K562 (cell line): Measurements from ENCODE around the gene ULK1. TPM values are rescaled to one million over a fixed set of nuclear protein-coding genes. Genes with fewer than 3 reads are reported as not detected.

Experiments used
- ATAC-seq: fragments of 200-7000 bp; cut with Tn5 transposase; 3 replicates; pipeline ENCODE4 v1.9.1; 2020; ENCODE audit warnings: moderate library complexity
- BruUV-seq: library from RNA; stranded (reverse); fragments of 400-500 nt; replicated peaks from 2 replicates; lab custom pipeline; 2021; lab: Mats Ljungman, UMichigan
- CTCF ChIA-PET: fragments of 300-600 bp; formaldehyde crosslinking; extraction: SDS; loops from one replicate; lab custom pipeline; 2021; ENCODE audit warnings: low intra/inter-chr PET ratio; lab: Yijun Ruan, JAX
- POLR2A ChIA-PET: fragments of 300-600, 350-650 bp; sonication (Branson Sonifier 250); formaldehyde crosslinking; extraction: SDS; loops from one replicate; lab custom pipeline; 2021; ENCODE audit warnings: antibody characterized with exemption, inconsistent platforms; lab: Yijun Ruan, JAX
- DNase-seq, 4 experiments: peaks; one replicate each; pipeline versions ENCODE4 v3.0.0 to v3.0.0-alpha.2; 2011 to 2018; ENCODE audit warnings: low spot score in 3 of 4, mixed read lengths in 3 of 4; ENCODE audit errors: extremely low read depth in 1 of 4
- FAIRE-seq: peaks from 2 replicates; lab custom pipeline; 2011; peaks lifted over from hg19 to GRCh38; lab: Jason Lieb, UNC
- H2AFZ ChIP-seq: 2 replicates; pipeline ENCODE4 v1.6.0; 2011; ENCODE audit warnings: low read depth, low read length, control low read depth, inconsistent platforms
- H3K27ac ChIP-seq: fragments of 200-600 bp; 3 replicates; pipeline ENCODE4 v1.8.0; 2011; ENCODE audit warnings: low read depth, mild to moderate bottlenecking, control low read depth, inconsistent platforms, low read length, moderate library complexity, mixed read lengths; ENCODE audit errors: extremely low read depth
- H3K27me3 ChIP-seq, 2 experiments: fragments of 300-600 bp in 1 of 2; 2 replicates in 1 of 2; 3 replicates in 1 of 2; pipeline versions ENCODE4 v1.6.0 to v1.8.0; 2011; ENCODE audit warnings: inconsistent platforms in 2 of 2, low read length in 2 of 2, mild to moderate bottlenecking in 1 of 2, mixed read lengths in 1 of 2, moderate library complexity in 1 of 2; ENCODE audit not compliant: control insufficient read depth in 2 of 2, insufficient read depth in 2 of 2
- H3K36me3 ChIP-seq: fragments of 300-600 bp; 3 replicates; pipeline ENCODE4 v1.8.0; 2011; ENCODE audit warnings: mild to moderate bottlenecking, low read length, inconsistent platforms; ENCODE audit not compliant: control insufficient read depth, insufficient read depth
- H3K4me1 ChIP-seq, 2 experiments: fragments of 200-600 bp in 1 of 2; replicated peaks in 1 of 2; 2 replicates in 1 of 2; 3 replicates in 1 of 2; pipeline versions ENCODE4 v1.5.1 to v1.8.0; 2011; ENCODE audit warnings: inconsistent platforms in 2 of 2, low read length in 2 of 2, mild to moderate bottlenecking in 1 of 2, mixed read lengths in 1 of 2, moderate library complexity in 1 of 2; ENCODE audit not compliant: control insufficient read depth in 2 of 2, insufficient read depth in 2 of 2
- H3K4me2 ChIP-seq: 2 replicates; pipeline ENCODE4 v1.6.1; 2011; ENCODE audit warnings: low read length, control low read depth, inconsistent platforms, mixed read lengths; ENCODE audit not compliant: insufficient read depth
- H3K4me3 ChIP-seq: fragments of 200-600 bp; sonication (generic), shearing (Covaris generic); 2 replicates; pipeline ENCODE4 v1.5.1; 2016; ENCODE audit warnings: control low read depth, inconsistent platforms
- H3K79me2 ChIP-seq: fragments of 200-600 bp; 3 replicates; pipeline ENCODE4 v1.8.0; 2011; ENCODE audit warnings: low read length, inconsistent platforms; ENCODE audit not compliant: control insufficient read depth, insufficient read depth
- H3K9ac ChIP-seq, 2 experiments: 2 replicates each; pipeline versions ENCODE4 v1.6.0 to v1.6.1; 2011; ENCODE audit warnings: low read depth in 2 of 2, low read length in 2 of 2, control low read depth in 1 of 2, inconsistent platforms in 1 of 2, mild to moderate bottlenecking in 1 of 2, mixed read lengths in 1 of 2; ENCODE audit not compliant: insufficient read depth in 1 of 2
- H3K9me1 ChIP-seq: one replicate; pipeline ENCODE4 v1.6.0; 2011; ENCODE audit warnings: inconsistent platforms, mild to moderate bottlenecking, low read length, moderate library complexity; ENCODE audit not compliant: control insufficient read depth, insufficient read depth
- H3K9me3 ChIP-seq: replicated peaks from 2 replicates; pipeline ENCODE4 v1.5.1; 2011; ENCODE audit warnings: low read depth, low read length, inconsistent platforms; ENCODE audit not compliant: control insufficient read depth, insufficient read depth
- H4K20me1 ChIP-seq: replicated peaks from 2 replicates; pipeline ENCODE4 v1.6.1; 2011; ENCODE audit warnings: low read length, inconsistent platforms, mixed read lengths; ENCODE audit not compliant: control insufficient read depth, insufficient read depth
- ERF ChIP-seq: fragments of 450-650 bp; formaldehyde crosslinking; IDR thresholded peaks from 2 replicates; pipeline ENCODE4 v1.4.0; 2020; ENCODE audit warnings: mild to moderate bottlenecking, mixed read lengths
- ETS2 ChIP-seq: IDR thresholded peaks from 2 replicates; pipeline ENCODE4 v1.6.1; 2016; ENCODE audit warnings: borderline replicate concordance, missing genetic modification characterization, mild to moderate bottlenecking, moderate library complexity, missing compliant biosample characterization; ENCODE audit not compliant: poor library complexity, severe bottlenecking
- GABPB1 ChIP-seq: sonication (generic); formaldehyde crosslinking; IDR thresholded peaks from 2 replicates; pipeline ENCODE4 v1.8.0; 2022; ENCODE audit warnings: mild to moderate bottlenecking, missing genetic modification reagents
- GABPB2 ChIP-seq: fragments of 250-450 bp; sonication (Bioruptor Pico); conservative IDR thresholded peaks from 2 replicates; pipeline ENCODE4 v1.5.1; 2021; ENCODE audit warnings: mild to moderate bottlenecking
- HBP1 ChIP-seq: fragments of 450-650 bp; formaldehyde crosslinking; IDR thresholded peaks from 2 replicates; pipeline ENCODE4 v1.4.0; 2022; ENCODE audit warnings: missing genetic modification characterization
- HMG20B ChIP-seq: fragments of 250-450 bp; sonication (Bioruptor Pico); IDR thresholded peaks from 2 replicates; pipeline ENCODE4 v1.5.0; 2021; ENCODE audit warnings: mild to moderate bottlenecking
- KLF6 ChIP-seq: fragments of 250-450 bp; sonication (Bioruptor Pico); IDR thresholded peaks from 2 replicates; pipeline ENCODE4 v1.4.0; 2020; ENCODE audit warnings: mild to moderate bottlenecking, moderate library complexity, borderline replicate concordance
- SETDB1 ChIP-seq: IDR thresholded peaks from one replicate; pipeline ENCODE4 v1.6.1; 2012; ENCODE audit warnings: low read length, control low read depth, inconsistent platforms
- SP1 ChIP-seq: sonication (generic); formaldehyde crosslinking; IDR thresholded peaks from 2 replicates; pipeline ENCODE4 v1.8.1; 2022; ENCODE audit warnings: mild to moderate bottlenecking, missing genetic modification reagents
- TAF1 ChIP-seq: IDR thresholded peaks from 2 replicates; pipeline ENCODE4 v1.6.1; 2011; ENCODE audit warnings: mild to moderate bottlenecking, low read length, moderate library complexity; ENCODE audit not compliant: insufficient read depth, control insufficient read depth, severe bottlenecking; ENCODE audit errors: extremely low read depth
- TEAD2 ChIP-seq: fragments of 450-650 bp; IDR thresholded peaks from 2 replicates; pipeline ENCODE4 v1.6.1; 2016; ENCODE audit warnings: missing genetic modification characterization, control low read depth, missing compliant biosample characterization
- TEAD4 ChIP-seq, 2 experiments: sonication (generic) in 1 of 2; formaldehyde crosslinking in 1 of 2; IDR thresholded peaks; 2 replicates each; pipeline versions ENCODE4 v1.6.1 to v1.8.0; 2012 to 2022; ENCODE audit warnings: borderline replicate concordance in 1 of 2, inconsistent platforms in 1 of 2, low read length in 1 of 2, mild to moderate bottlenecking in 1 of 2, missing genetic modification reagents in 1 of 2
- USF2 ChIP-seq: sonication (generic); formaldehyde crosslinking; IDR thresholded peaks from 2 replicates; pipeline ENCODE4 v1.5.0; 2020; ENCODE audit warnings: missing genetic modification reagents
- ZNF12 ChIP-seq: sonication (generic); formaldehyde crosslinking; IDR thresholded peaks from 2 replicates; pipeline ENCODE4 v1.4.0; 2020; ENCODE audit warnings: mild to moderate bottlenecking, missing genetic modification reagents
- WGBS: fragments of 100-300 bp; shearing (Covaris generic); methylation state at CpG from one replicate; pipeline ENCODE4 v1.1.6; 2016; ENCODE audit warnings: low coverage, mixed read lengths; ENCODE audit not compliant: insufficient coverage; ENCODE audit errors: missing lambda C conversion rate; 5-methylcytosine and 5-hydroxymethylcytosine counted together
- in situ Hi-C: fragments of 300-500 bp; cut with MboI; formaldehyde crosslinking; loops from 4 replicates; pipeline ENCODE4 v1.15.0; 2018; ENCODE audit warnings: inconsistent platforms, mixed read lengths
- intact Hi-C: fragments of 100-400 bp; cut with micrococcal nuclease; formaldehyde crosslinking; loops from 2 replicates; pipeline ENCODE4 v1.14.2; 2022
- polyA plus RNA-seq, 8 experiments: library from polyadenylated mRNA; depleted of rRNA in 4 of 8; stranded (reverse) in 5 of 8; unstranded in 3 of 8; fragments of >200 nt; fragmentation: Nextera tagmentation in 2 of 8; fragmentation: Illumina TruSeq in 1 of 8; extraction: Ambion mirVana in 2 of 8; extraction: Trizol in 1 of 8; gene quantifications; 2 replicates each; pipeline versions ENCODE4 v1.2.1 to v1.2.3, GENCODE V29; 2011 to 2014; ENCODE audit warnings: inconsistent platforms in 1 of 8, missing spikeins in 1 of 8
- total RNA-seq, 7 experiments: library from RNA; depleted of rRNA in 6 of 7; stranded (reverse); fragments of >200 nt in 6 of 7; fragmentation: Illumina TruSeq in 2 of 7; extraction: Trizol in 2 of 7; gene quantifications; 2 replicates each; pipeline versions ENCODE4 v1.2.1 to v1.2.3, GENCODE V29; 2011 to 2021; ENCODE audit warnings: low replicate concordance in 1 of 7

ULK1 gene
- total and polyA plus RNA-seq, 9 of the 15 experiments (the other 6 are each of a cell fraction or from before 2014, with no cell fraction given), result 0.15 to 29.4 (median 2.5) TPM

GRCh38 chr12:131897875-131898274 lies 3.5 kb downstream of the ULK1 start:
- no peak for TF ChIP-seq TAF1
- no peak for TF ChIP-seq SETDB1
- TF ChIP-seq KLF6 (CRISPR knock-in tag), result no peak
- TF ChIP-seq HMG20B (CRISPR knock-in tag), result no peak
- TF ChIP-seq ERF (CRISPR knock-in tag), result no peak
- no peak for TF ChIP-seq ETS2 (tag)
- no peak for TF ChIP-seq GABPB2 (CRISPR knock-in tag)
- TF ChIP-seq TEAD4 (IDR thresholded peaks at IDR 0.05; ENCODE audit: low read length), result no peak
- no peak for TF ChIP-seq TEAD4 (CRISPR knock-in tag; IDR thresholded peaks at IDR 0.05; ENCODE audit: borderline replicate concordance)
- TF ChIP-seq ZNF12 (CRISPR knock-in tag), result no peak
- no peak for TF ChIP-seq GABPB1 (CRISPR knock-in tag)
- no peak for TF ChIP-seq SP1 (CRISPR knock-in tag)
- no peak for TF ChIP-seq USF2 (CRISPR knock-in tag)
- no peak for TF ChIP-seq TEAD2
- no peak for TF ChIP-seq HBP1
- DNase-seq (no peak), FAIRE-seq (no peak), ATAC-seq (no peak)
- peaks cover 16% of the 10 kb centered on the region for H3K79me2 ChIP-seq
- no peaks in the 10 kb centered on the region for H3K27me3 ChIP-seq
- H3K27ac ChIP-seq, result no peak overlapping the region
- H3K4me1 ChIP-seq, result peaks cover 4 to 54% of the 10 kb centered on the region in 2 experiments; a peak in 4 of 5 replicates
- in situ Hi-C loops (no loop called here), intact Hi-C loops (no loop called here)
- H3K9ac ChIP-seq, result no peak overlapping the region
- ChIA-PET CTCF (no interaction called here), POLR2A (interaction anchor here (1.1 to 2.2 kb wide), 2 partner anchors 12 to 32 kb away, joined by 5 to 8 read pairs; no protein-coding TSS in a partner anchor)
- H2AFZ ChIP-seq, result no peak overlapping the region
- no TSS peak for BruUV-seq
- no peaks in the 10 kb centered on the region for H3K9me3 ChIP-seq
- H3K36me3 ChIP-seq, result peaks cover 8% of the 10 kb centered on the region; the same call in 1 of the 3 replicates
- peaks cover 7% of the 10 kb centered on the region; the same call in 1 of the 2 replicates for H4K20me1 ChIP-seq
- no peaks in the 10 kb centered on the region for H3K9me1 ChIP-seq
- no peak overlapping the region for H3K4me2 ChIP-seq
- no peak overlapping the region for H3K4me3 ChIP-seq
- WGBS, result 71% methylated on average over 9 of the region's 9 CpGs
